NCI-H2107 treated with DMSO at 0.1 percent for 48 hours (cell line): Measurements from ENCODE around the gene DNAAF6.

Experiments
- DNase-seq: peaks from one replicate; lab custom pipeline; 2025; ENCODE audit not compliant: unreplicated experiment; lab: John Stamatoyannopoulos, UW

DNAAF6 gene

DNA sequence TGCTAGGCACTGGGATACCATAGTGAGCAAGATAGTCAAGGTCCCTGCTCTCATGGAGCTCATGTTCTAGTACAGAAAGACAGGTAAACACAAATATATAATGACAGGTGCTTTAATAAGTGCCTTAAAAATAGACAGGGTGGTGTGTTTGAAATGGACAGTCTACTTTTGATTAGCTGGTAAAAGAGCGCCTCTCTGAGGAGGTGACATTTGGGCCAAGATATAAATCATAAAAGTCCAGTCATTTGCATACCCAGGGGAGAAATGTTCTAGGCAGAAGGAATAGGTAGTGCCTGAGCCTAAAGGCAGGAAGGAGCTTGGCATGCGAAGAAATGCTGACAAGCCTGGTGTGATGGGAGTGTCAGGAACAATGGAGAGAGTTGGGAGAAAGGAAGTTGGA is 83.6 kb downstream of the DNAAF6 start:
- no peak for DNase-seq

DNA sequence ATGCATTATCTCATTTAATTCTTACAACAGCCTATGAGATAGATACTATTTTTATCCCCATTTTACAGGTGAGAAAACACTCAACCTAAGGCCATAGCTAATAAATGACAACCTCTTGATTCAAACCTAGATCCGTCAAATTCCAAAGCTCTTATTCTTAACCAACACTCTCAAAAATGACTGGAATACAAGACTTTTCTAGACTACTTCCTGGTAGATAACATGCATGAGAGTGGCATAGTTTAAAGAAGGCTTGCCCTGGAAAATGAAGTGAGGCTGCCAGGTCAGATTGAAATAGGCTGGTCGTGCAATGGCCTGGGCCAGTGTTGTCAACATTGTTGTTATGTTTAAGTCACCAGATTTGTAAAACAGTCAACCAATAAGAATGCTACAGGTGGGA is 86.6 kb downstream of the DNAAF6 start:
- DNase-seq = no peak
